CD4-positive, alpha-beta T cell treated with Interleukin-4 for 1 hour (primary cell): ENCODE measurements around the gene TAF6.
A peak's percentile ranks its signal among the peaks of the same experiment; 100 is the strongest.

Experiments used
- DNase-seq, 2 donors: peaks; one replicate each; pipeline ENCODE4 v3.0.0-alpha.2; 2020 to 2022

The TAF6 gene

GRCh38 chr7:100119072-100119969 lies at the start of gene TAF6, which contains the start of gene CNPY4:
TSS of gene TAF6 (minus strand) at chr7:100119358. CDS start at chr7:100114209, 5,149 bp downstream.
TSS of gene CNPY4 (plus strand) at chr7:100119634. CDS start at chr7:100119745, 111 bp downstream.
- peak; percentile 94 to 96 for DNase-seq

DNA sequence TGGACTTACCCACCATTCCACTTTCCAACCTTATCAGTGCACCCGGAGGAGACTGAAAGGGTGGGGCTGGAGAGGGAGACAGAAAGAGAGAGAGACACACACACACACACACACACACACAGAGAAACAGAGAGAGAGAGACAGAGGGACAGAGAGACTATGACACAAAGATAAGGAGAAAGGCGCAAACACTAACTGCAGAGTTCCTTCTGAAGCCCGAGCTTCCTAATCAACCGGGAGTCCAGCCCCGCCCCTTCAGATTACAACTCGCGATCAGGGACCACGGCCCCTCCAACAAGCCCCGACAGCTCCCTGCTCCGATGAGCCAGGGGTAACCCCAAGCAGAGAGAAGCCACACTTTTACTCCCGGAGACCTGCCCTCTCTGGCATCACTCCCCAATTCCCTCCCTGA lies 48.8 kb upstream of the TAF6 start:
- DNase-seq = no peak

GRCh38 chr7:100166970-100167911 lies 48.1 kb upstream of the TAF6 start:
- no peak for DNase-seq

- peak; percentile 24 to 51 for DNase-seq
Measured at GRCh38 chr7:100166317-100166940, 47.3 kb upstream of the TAF6 start.

DNA sequence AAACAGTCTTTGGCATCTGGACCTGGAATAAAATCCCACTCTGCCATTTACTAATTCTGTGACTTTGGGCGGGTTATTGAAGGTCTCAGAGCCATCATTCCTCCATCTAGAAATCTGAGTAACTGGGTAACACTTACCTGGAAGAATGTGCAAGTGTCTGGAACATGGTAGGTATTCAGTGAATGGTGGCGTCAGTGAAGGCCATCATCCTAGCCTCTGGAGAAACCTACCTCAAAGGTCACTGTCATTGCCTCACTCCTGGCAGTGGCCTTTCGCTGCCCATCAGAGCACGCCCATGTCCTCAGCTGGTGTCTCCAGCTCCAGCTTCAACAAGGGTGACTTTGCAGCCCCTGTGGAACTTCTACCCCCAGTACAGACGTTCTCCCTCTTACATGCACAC lies 44.7 kb upstream of the TAF6 start:
- no peak for DNase-seq

- peak in 1 of 2 donors; percentile 32 for DNase-seq
Measured at GRCh38 chr7:100163006-100163531, 43.9 kb upstream of the TAF6 start.

GRCh38 chr7:100160067-100160466 lies 40.9 kb upstream of the TAF6 start:
- no peak for DNase-seq

GRCh38 chr7:100159099-100159623 lies 40.0 kb upstream of the TAF6 start:
- no peak for DNase-seq

- DNase-seq = peak; percentile 87 to 89
Measured at GRCh38 chr7:100158229-100159098, 39.3 kb upstream of the TAF6 start, which contains the start of gene TRAPPC14. TSS of gene TRAPPC14 (minus strand) at chr7:100158723. CDS start at chr7:100158499, 224 bp downstream.

GRCh38 chr7:100157334-100158228 lies 38.4 kb upstream of the TAF6 start:
- DNase-seq = peak in 1 of 2 donors; percentile 17

DNA sequence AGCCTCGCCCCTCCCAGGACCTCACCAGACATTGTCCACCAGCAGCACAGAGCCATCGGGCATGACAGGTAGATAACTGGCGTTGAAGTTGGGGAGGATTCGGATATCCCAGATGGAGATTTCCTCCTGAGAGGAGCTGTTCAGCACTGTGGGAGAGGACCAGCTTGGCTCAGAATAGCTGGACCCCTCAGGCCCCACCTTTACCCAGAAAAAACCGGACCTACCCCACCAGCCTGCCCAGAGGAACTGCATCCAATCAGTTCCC lies 37.8 kb upstream of the TAF6 start:
- DNase-seq = no peak

DNA sequence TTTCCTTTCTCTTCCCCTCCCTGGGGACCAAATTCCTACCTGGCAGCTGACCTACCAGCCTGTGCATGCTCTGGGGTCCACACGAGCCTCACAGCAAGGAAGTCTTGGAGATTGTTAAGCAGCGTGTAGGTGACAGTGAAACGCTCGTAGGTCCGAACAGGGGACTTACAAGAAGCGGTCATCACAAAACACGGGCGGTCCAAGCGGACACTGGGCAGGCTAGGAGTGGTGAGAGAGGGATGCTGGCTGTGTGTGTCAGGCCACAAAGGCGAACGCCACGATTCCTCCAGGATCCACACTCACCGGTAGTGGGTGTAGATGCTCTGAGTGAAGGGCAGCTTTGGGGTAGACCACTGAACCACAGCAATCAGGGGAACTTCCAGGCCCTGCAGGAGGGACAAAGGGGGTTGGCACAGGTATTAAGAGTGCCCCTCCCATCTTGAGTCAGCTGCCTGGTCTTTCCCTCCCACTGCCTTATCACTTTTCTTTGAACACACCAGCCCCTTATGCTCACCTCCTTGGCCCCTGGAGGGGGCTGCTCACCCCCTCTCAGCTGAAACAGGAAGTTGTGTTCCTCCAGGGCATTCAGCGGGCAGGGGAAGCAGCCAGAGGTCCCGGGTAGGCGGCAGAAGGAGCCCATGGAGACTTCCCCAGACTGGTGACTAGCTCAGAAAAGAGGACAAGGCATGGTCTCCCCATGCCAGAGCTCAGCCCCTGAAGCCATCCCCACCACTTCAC lies 37.3 kb upstream of the TAF6 start:
- DNase-seq = peak; percentile 28 to 58

GRCh38 chr7:100155553-100156317 lies 36.6 kb upstream of the TAF6 start:
- no peak for DNase-seq

DNA sequence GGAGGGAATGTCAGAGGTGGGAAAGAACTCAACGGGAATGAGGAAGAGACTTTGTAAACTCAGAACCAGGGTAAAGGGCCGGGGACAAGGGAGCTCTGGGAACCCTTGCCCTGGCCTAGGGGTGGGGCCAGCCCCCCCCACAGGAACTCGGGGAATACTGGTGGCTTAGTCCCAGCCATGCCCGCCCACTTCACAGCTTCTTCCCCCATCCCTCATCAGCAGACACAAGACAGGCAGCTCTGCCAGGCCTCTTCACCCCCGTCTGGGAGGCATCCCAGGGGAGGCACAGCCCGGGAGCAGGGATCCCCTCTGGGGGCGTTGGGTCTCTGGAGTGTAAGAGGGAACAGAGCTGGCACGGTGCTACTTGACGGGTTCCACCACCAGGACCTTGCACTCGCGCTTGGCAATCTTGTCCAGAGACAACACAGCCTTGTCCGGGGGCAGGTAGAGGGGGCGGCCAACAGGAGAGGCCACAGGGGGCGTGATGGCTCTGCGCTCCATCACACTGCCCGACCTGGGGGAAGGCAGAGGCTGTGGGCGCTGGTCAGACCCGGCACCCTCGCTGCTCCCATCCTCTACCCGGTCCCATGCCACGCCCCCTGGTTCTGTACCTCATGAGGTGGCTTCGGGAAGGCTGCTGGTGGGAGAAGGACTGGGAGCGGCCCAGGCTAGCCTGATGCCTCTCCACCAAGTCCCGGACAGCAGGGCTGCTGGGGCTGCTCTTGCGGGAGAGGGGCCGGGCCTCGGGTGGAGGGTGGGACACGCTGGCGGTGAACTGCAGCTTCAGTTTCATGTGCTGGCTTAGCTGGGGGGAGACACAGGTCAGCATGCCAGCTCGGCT lies 35.7 kb upstream of the TAF6 start:
- DNase-seq = no peak

DNA sequence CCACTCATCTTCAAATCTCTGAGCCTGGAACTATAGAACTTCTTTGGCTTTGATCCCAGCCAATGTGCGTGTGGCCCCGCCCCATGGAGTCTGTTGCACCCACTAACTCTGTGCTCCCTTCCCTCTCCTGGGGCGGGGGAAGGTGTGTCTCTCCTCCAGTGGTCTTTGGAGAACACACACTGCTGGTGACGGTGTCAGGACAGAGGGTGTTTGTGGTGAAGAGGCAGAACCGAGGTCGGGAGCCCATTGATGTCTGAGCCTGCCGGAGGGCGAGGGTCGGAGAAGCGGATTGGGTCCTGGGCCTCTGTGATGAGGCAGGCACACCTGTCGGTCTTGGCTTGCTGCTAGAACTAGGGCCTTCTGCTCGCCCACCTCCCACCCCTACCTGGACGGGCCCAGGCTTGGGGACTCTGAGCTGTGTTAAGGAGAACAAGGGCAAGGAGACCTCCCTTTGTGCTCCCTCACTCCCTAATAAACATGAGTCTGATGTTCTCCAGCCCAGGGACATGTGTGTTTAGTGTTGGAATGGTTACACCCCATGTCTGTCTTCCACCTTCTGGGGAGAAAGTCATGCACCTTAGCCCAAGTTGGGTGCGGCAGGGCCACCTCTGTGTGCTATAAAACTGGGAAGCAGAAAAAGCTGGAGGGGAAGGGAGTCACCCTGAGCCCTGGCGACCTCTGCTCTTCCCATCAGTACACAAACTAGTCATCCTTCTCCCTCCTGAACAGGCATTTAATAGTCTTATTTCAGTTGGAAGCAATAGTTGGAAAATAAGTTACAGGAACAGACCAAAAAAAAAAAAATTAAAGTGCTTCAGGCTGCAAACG lies 34.8 kb upstream of the TAF6 start:
- DNase-seq = no peak

DNA sequence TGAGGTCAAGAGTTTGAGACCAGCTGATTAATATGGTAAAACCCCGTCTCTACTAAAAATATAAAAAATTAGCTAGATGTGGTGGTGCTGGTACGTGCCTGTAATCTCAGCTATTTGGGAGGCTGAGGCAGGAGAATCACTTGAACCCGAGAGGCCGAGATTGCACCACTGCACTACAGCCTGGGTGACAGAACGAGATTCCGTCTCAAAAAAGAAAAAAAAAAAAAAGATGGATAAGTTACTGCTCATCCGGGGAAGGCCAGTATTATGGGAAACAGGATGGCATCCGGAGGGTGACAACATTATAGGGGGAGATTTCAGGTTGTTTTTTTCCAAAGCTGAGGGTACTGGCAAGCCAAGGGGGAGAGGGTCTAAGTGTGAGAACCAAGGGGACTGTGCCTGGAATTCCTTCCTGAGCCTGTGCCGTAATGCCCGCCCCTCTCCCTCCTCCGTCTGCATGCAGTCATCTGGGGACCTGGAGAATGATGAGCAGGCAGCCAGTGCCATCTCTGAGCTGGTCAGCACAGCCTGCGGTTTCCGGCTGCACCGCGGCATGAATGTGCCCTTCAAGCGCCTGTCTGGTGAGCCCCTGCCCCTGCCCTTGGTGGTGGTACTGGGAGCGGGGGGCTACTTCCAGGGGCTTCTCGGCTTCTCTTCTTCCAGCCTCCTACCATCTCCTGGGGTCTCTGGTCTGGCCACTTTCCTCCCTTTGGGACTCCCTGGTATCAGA lies 33.9 kb upstream of the TAF6 start:
- no peak for DNase-seq
